Measurements from ENCODE around the gene VPS33B. TPM values are rescaled to one million over a fixed set of nuclear protein-coding genes. Genes with fewer than 3 reads are reported as not detected.

VPS33B gene
- total and polyA plus RNA-seq, 2 of the 13 experiments (the other 11 are each of a cell fraction or from before 2014, with no cell fraction given), result 15.8 to 16.5 TPM

- DNase-seq (ENCODE audit: low spot score), result no peak
- peaks cover 13 to 44% of the 10 kb centered on the region in 2 experiments; a peak in 4 of 5 replicates for H3K36me3 ChIP-seq (replicated peaks in 1 of 2; ENCODE audit: control insufficient read depth in 1 of 2, insufficient read depth in 2 of 2, low read length in 2 of 2)
- no peaks in the 10 kb centered on the region for H3K9me3 ChIP-seq (ENCODE audit: low read length)
- peaks cover 11% of the 10 kb centered on the region for H3K4me1 ChIP-seq (ENCODE audit: insufficient read depth, low read length)
- no peaks in the 10 kb centered on the region for H4K20me1 ChIP-seq (ENCODE audit: insufficient read depth, low read length)
- no peak overlapping the region for H2AFZ ChIP-seq (ENCODE audit: low read length)
- intact Hi-C loops (cut with micrococcal nuclease; ENCODE audit: unreplicated experiment), result loop anchor here (5.0 kb wide), 1 partner anchor 72 kb away; no protein-coding TSS in a partner anchor
- 96% methylated on average over 3 of the region's 5 CpGs for WGBS (ENCODE audit: low lambda C conversion rate)
- no peak overlapping the region for H3K9ac ChIP-seq (ENCODE audit: insufficient read depth, low read depth, low read length)
- no peak for ATAC-seq
- BruUV-seq (replicated peaks), result no TSS peak
- H3K27me3 ChIP-seq (ENCODE audit: control insufficient read depth in 1 of 2, insufficient read depth in 2 of 2, low read length in 2 of 2), result no peaks in the 10 kb centered on the region
- H3K27ac ChIP-seq (ENCODE audit: extremely low read length, insufficient read depth, low read length), result no peak overlapping the region
- POLR2A ChIA-PET, result no interaction called here
- H3K4me3 ChIP-seq (replicated peaks in 1 of 3; ENCODE audit: insufficient read depth in 1 of 3, low read depth in 2 of 3, low read length in 3 of 3), result no peak overlapping the region
- no peak overlapping the region for H3K4me2 ChIP-seq (ENCODE audit: low read depth, low read length)
- TF ChIP-seq ZNF513 (CRISPR knock-in tag; conservative IDR thresholded peaks at IDR 0.05) (no peak), ARID2 (CRISPR knock-in tag; IDR thresholded peaks at IDR 0.05; ENCODE audit: borderline replicate concordance) (no peak), ZFP36L2 (CRISPR knock-in tag; IDR thresholded peaks at IDR 0.05) (no peak), PITX1 (CRISPR knock-in tag; IDR thresholded peaks at IDR 0.05) (no peak), HINFP (CRISPR knock-in tag; IDR thresholded peaks at IDR 0.05; ENCODE audit: low read depth) (no peak), MEIS1 (CRISPR knock-in tag; IDR thresholded peaks at IDR 0.05; ENCODE audit: borderline replicate concordance) (no peak), GZF1 (CRISPR knock-in tag; IDR thresholded peaks at IDR 0.05) (no peak), TCF7 (IDR thresholded peaks at IDR 0.05; ENCODE audit: low read depth) (no peak), SIX1 (CRISPR knock-in tag; IDR thresholded peaks at IDR 0.05; ENCODE audit: borderline replicate concordance) (no peak), KAT7 (CRISPR knock-in tag; IDR thresholded peaks at IDR 0.05; ENCODE audit: borderline replicate concordance) (no peak), RBAK (CRISPR knock-in tag; IDR thresholded peaks at IDR 0.05) (no peak), PRDM15 (CRISPR knock-in tag; IDR thresholded peaks at IDR 0.05) (no peak), IRF2 (CRISPR knock-in tag; IDR thresholded peaks at IDR 0.05) (no peak), ZNF644 (CRISPR knock-in tag; IDR thresholded peaks at IDR 0.05; ENCODE audit: low read depth) (no peak), ZNF546 (CRISPR knock-in tag; conservative IDR thresholded peaks at IDR 0.05) (no peak), HBP1 (CRISPR knock-in tag; IDR thresholded peaks at IDR 0.05; ENCODE audit: low read depth) (no peak), ZNF768 (CRISPR knock-in tag; IDR thresholded peaks at IDR 0.05) (no peak), ZNF564 (CRISPR knock-in tag; IDR thresholded peaks at IDR 0.05) (no peak), TCF12 (IDR thresholded peaks at IDR 0.05) (no peak), TCF12 (CRISPR knock-in tag; IDR thresholded peaks at IDR 0.05) (no peak)
- in situ Hi-C loops (cut with HindIII; ENCODE audit: extremely low pct_ligation_motif_present, low pct_unique_long_range_greater_than_20kb), result no loop called here
- CTCF ChIA-PET (ENCODE audit: low intra/inter-chr PET ratio, low total read pairs), result no interaction called here
- H3K79me2 ChIP-seq (ENCODE audit: insufficient read depth, low read length), result peaks cover 9% of the 10 kb centered on the region
- no peak for FAIRE-seq
These were observed 62.5 kb downstream of the VPS33B start for GRCh38 chr15:90959894-90960293.
